HG02678 (cell line): ENCODE data around the gene PSTPIP1.

ENCODE experiments used
- ATAC-seq: cut with Tn5 transposase; IDR thresholded peaks from one replicate; pipeline ENCODE4 v1.9.1; 2021; ENCODE audit warnings: mild to moderate bottlenecking, moderate library complexity; ENCODE audit not compliant: unreplicated experiment

Gene PSTPIP1

DNA sequence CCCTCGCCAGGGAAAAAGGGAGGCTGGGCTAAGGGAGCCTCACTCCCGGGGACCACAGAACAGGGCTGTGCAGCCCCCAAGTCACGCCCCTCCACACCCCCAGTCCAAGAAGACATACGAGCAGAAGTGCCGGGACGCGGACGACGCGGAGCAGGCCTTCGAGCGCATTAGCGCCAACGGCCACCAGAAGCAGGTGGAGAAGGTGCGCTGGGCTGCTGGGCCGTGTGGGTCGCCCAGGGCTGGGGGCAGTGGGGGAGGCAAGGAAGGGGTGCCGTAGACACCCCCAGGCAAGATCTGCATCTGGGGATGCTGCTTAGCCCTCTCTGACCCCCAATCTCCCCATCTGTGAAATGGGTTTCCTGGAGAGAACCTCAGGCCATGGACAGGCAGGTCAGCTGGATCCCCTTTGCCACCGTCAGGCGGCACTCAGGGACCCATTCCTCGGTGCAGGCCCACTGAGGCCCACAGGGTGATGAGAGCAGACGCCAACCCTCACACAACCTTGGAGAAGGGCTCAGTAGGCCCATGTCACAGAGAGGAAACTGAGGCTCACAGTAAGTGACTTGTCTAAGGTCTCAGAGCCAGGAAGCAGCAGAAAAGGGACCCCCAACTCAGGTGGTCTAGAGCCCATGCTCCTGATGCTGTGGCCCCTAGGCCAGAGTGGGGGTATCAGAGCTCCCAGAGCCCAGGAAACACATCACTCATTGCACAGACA lies 33.7 kb downstream of the PSTPIP1 start:
- ATAC-seq, result no peak

DNA sequence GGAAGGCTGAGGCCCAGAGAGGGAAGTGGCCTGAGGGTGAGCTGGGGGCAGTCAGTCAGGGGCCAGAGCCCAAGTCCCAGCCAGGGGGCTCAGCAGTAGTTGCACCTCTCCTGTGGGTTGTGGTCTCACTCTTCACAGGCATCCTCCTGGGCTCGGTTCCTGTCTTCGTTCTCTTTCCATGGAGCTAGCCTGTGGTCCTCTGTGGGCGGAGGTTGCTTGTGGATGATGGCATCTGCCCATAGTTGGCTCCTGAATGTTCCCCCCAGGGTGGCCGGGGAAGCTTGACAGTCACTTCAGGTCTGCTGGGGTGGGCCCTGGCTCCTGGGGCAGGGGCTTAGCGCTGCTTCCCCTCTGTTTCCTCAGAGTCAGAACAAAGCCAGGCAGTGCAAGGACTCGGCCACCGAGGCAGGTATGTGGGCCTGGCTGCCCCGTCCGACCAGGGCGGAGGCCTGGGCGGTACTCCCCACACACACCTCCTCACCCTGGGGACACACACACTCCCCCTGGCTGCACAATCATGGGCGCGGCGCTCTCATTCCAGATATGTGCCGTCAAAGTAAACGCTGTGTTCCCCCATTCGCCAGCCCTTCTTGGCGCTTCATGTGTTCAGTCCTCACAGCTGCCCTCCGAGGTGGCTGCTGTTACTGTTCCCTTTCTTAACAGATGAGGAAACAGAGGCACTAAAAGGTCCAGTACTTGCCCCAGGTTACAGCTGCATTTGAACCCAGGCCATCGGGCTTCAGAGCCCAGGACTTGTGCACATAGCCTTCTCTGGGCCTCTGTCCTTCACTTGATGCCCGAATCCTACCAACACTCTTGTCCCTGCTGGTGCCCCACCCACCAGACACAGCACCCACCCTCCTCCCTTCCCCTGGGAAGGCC lies 34.5 kb downstream of the PSTPIP1 start:
- no peak for ATAC-seq

DNA sequence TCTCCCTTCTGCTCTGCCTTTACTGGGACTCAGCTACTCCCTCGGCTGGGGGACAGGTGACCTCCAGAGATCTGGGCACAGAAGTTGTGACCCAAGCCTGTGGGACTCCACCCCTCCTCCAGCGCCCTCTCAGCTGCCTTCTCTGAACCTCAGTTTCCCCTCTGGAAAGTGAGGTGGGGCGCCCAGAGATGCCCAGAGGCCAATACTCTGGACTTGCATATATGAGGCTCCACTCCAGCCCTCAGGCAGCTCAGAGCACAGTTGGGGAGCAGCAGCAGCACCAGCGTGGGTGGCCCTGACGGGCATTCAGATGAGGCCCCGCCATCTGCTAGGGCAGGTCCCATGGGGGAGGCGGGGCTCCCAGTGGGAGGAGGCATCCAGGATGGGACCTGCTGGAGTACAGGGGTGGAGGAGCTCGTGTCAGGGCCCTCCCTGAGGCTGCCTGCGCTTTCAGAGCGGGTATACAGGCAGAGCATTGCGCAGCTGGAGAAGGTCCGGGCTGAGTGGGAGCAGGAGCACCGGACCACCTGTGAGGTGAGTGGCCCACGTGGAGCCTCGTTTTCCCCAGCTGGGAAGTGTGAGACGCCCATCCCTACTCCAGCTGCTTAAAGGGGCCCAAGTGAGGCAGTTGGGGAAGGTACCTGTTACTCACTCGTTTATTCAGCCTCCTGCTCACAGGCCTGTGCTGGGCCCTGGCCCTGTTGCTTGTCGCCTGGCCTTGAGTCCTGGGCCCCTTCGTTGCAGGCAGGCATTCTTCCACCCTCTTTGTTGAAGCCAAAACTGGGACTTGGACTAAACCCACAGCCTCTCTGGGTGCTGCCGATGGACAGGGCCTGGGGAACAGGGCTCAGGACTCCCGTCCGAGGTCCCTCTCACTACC lies 35.4 kb downstream of the PSTPIP1 start:
- no peak for ATAC-seq

DNA sequence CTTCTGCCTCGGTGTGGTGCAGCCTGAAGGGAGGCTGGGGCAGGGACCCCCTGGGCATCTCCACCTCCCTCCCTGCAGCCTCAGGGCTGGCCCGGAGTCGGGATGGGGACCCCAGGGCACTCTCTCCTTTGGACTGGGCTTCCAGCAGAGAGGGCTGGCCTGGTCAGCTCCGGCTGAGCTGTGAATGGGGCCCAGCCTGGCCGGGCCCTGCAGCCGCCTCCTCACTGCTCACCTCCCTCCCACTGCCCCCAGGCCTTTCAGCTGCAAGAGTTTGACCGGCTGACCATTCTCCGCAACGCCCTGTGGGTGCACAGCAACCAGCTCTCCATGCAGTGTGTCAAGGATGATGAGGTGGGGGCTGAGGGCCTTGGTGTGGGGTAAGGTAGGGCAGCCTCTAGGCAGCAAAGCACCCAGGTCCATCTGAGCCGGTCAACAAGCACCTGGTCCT lies 36.0 kb downstream of the PSTPIP1 start:
- ATAC-seq, result no peak

DNA sequence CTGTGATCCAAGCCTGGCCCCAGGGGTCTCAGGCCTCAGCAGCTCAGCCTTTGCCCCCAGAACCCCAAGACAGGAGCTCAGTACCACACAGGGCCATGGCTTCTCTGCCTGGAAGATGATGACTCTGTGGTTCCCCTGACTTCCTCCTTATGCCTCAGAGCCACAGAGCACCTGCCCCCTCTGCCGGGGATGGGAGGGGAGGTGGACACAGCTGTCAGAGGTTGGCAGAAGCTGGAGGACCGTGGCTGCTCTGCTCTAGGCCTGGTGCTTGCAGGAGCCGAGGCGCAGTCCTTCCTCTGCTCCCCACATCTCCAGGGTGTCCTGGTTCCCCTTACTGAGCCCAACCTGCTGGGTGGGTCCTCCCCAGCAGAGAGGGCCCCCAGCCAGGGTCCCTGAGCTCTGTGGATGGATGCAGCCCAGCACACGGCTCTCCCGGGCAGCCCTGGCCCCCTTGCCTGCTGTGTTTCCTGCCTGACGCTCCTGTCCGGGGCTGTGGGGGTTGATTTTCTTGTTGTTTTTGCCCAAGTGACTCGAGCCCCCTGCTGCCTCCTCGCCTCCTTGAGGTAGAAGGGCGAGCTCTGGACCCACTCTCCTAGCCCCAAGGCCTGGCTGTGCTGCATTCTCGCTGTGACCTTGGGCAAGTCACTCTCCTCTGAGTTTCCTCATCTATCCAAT lies 36.6 kb downstream of the PSTPIP1 start:
- peak; percentile 63 for ATAC-seq

DNA sequence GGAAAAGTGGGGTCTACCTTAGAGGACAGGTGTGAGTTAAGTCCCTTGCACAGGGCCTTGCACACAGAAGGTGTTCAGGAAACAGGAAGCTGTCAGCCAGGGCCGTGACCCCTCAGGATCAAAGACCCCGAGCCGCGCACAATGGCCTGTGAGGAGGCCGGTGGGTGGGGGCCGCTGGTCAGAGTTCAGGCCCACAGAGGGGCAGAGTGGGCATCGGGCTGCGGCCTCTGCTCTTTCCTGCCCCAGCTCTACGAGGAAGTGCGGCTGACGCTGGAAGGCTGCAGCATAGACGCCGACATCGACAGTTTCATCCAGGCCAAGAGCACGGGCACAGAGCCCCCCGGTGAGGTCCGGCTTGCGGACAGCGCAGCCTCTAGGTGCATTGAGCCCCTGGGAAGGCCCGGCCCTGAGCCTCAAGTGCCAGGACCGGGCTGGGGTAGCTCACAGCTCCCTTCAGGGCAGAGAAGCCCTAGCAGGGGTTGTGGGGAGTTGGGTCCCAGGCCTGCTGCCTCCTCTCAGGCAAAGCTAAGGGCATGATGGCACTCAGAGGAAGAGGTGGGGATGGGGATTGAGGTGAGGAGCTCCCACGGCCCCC lies 37.2 kb downstream of the PSTPIP1 start:
- ATAC-seq, result no peak

DNA sequence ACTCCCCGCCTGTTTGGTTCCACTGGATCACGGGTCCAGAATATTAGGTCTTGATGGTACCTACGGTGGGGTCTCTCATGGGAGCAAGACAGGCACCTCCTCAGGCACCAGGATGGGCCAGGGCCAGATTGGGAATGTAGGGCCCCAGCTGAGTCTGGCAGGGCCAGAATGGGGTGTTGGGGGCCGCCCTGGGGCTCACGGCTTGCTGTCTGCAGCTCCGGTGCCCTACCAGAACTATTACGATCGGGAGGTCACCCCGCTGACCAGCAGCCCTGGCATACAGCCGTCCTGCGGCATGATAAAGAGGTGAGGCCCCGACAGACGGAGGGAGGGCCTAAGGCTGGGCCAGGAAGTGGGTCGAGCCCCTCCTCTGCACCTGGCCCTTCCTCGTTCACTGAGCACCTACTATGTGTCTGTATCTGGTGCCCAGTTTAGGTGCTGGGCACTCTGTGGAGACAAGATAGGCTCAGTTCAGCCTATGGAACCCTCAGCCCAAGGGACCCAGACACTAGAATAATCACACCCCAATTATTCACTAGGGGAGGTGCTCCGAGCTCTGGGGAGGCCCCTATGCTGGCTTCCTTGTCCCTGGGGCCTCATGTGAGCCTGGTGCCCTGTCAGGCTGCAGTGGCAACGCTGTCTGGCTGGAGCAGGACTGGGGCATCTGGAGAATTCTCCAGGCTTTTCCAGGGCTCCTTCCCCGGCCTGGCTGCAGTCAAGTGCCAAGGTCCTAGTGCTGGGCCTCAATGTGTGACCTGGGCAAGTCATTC lies 37.9 kb downstream of the PSTPIP1 start:
- no peak for ATAC-seq

DNA sequence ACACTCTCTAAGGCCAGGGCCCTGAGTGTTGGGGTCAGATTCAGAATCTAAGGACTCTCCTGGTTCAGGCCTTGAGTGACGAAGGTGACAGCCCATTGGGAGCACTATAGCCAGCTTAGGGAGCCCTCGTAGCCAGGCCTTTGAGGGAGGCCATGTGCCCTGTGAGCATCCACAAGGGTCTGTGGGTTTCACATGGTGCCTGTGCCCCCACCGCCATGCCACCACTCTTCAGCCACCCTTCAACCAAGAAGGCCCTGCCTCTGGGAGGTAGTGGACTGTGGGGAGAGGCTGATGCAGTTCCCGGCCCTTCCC lies 38.4 kb downstream of the PSTPIP1 start:
- ATAC-seq, result no peak

DNA sequence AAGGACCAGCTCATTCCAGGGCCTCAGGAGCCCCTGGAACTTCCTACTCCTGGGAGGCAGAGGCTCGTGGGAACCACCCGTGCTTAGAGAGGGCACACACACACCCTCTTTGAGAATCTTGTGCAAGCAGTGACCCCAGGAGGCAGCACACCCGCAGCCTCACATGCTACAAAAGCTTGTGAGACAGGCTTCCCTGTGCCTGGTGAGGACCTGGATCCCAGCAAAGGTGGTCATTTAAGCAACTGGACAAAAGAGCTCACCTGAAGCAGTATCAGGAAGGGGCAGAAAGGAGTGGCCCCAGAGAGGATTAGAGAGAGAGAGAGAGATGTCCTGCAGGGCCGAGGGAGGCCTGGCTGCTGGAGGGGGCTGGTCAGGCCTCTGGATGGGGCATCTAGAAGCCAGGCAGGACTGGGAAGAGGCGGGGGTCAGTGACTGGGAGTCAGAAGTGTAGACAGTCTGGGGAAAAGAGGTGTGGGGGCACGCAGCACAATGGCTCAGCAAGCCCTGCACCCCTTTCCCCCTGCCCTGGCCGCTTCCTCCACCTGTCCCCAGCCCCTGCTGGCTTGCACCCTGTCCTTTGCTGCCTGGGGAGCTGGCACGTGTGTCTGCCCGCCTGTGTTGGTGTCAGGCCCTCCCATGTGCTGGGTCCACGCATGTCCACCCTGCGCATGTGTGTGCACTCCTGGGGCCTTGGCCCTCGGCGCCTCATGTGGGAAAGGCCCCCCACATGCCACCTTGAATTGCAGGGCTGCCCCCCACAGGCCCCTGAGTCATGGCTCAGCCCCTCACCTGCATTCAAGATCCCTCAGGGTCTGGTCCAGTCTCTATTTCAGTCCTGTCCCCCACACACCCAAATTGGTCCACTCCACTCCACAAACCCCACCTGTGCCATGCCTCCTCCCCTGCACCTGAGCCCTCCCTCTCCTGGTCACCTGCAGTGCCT lies 39.1 kb downstream of the PSTPIP1 start:
- ATAC-seq, result no peak

DNA sequence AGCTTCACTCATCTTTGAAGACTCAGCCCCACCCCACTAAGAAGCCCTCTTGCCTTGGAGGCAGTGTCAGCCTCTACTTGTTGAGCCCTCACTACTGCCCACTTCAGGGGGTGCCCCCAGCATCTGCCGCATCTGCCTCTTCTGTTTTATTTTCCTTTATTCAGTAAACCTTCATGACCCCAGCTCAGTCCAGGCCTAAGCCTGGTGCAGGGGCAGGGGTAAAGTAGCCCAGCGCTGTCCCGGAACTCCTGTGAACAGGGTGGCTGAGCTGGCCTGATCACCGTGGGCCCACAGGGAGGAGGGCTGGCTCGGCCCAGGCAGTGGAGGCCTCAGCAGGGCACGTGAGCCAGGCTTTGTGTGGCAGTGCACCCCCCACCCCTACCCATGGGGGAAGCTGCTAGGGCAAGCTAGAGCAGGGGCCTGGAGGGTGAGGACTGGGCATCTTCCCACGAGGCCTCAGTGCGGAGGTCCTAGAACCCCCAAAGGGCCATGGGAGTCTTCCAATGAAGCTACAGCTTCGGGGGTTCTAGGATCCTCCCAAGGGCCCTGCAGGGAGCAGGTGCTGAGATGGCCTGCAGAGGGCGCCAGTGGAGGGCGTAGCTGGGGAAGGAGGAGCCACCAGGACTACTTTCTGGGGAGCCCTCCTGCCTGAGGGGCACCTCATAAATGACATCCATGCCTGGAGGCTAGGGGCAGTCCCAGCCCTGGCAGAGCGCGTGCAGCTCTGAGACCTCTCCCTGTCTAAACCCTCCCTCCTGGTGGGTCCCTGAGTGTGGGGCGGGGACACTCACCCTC lies 40.0 kb downstream of the PSTPIP1 start:
- no peak for ATAC-seq

DNA sequence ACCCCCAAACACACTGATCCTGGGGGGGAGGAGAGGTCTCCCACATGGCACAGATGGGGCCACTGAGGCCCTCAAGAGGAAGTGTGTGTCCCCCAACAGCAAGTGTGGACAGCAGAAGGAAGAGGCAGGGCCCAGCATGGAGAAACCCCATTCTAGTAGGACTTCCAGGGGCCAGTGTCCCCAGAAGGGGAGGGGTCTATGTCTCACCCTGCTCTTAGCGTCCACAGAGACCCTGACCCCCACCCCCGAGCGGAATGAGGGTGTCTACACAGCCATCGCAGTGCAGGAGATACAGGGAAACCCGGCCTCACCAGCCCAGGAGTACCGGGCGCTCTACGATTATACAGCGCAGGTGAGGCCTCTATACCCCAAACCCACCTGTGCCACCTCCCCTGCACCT lies 40.7 kb downstream of the PSTPIP1 start:
- ATAC-seq, result no peak

DNA sequence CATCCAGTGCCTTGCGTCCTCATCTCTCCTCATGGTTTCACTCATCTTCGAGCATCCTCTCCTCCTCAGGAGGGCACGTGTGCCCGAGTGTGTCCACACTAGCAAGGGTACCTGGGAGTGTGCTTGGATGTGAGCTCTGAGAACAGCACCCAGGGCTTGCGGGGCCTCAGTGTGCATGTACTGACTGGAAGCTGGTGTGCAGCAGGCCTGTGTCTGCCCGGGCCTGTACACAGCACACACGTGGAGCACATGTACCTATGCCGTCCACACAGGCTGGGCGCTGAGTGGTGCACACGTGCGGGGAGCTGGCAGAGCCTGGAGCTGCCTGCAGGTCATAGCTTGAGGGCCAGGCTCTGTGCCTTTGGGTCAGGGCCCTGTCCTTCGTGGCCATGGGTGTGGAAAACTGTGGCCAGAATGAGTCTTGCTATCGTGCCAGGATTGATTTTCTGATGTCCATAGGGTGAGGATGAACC lies 41.1 kb downstream of the PSTPIP1 start:
- ATAC-seq, result no peak

DNA sequence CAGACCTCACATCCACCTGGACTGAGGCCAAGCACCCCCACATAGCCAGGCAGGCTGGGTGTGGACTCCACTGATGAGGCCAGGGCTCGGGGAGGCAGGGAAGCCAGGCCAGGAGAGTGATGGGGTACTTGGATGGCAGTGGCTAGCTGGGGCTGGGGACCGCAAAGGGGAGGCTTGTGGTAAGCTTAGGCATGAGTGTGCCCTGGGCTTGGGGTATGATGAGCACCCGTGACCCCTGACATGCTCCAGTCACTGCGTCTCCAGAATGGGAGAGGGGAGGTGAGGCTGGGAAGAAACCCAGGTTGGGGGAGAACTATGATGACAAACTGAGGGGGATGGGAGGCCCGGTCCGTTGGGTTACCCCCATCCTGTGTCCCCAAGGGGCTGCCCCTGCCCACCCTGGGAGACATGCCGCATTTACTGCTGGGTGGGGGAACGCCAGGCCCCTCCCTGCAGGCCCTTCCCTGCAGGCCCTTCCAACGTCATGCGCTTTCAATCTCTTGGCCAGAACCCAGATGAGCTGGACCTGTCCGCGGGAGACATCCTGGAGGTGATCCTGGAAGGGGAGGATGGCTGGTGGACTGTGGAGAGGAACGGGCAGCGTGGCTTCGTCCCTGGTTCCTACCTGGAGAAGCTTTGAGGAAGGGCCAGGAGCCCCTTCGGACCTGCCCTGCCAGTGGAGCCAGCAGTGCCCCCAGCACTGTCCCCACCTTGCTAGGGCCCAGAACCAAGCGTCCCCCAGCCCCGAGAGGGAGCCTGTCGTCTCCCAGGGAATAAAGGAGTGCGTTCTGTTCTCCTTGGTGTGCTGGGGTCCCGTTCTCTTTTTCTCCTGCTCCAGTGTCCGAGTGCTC lies 41.8 kb downstream of the PSTPIP1 start:
- ATAC-seq, result no peak

DNA sequence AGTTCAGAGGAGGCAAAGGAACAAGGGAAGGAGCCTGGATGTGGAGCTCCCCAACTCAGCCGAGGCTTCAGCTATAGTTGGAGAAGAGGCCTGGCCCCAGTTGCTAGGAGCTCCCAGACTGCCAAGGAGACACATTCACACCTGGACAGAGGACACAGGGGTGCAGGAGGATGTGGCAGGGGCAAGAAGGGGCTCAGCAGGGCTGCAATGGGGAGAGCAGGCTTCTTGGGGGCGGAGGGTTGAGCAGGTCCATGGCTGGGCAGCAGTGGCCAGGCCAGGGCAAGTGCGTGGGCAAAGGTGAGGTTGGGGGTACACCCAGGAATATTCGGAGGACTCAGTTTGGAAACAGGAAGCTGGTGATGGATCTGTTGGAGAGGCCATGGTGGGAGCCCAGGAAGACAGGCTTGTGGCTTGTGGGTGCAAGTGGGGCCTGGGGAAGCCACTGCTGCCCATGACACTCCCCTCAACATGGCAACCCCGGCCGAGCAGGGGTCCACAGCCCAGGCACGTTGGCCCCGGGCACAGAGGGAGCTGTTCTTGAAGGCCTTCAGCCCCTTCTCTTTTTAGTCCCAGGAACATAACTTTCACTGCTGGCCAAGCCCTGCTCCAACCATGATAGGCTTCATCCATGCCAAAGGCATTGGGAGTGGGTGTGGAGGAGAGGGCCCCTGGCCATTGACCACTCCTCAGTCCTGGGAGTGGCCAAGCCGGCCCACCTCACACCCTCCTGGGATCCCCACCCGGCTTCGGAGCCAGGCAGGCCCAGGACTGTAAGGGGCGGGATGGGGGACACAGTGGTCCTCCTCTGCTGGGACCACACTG lies 42.7 kb downstream of the PSTPIP1 start:
- ATAC-seq, result no peak

DNA sequence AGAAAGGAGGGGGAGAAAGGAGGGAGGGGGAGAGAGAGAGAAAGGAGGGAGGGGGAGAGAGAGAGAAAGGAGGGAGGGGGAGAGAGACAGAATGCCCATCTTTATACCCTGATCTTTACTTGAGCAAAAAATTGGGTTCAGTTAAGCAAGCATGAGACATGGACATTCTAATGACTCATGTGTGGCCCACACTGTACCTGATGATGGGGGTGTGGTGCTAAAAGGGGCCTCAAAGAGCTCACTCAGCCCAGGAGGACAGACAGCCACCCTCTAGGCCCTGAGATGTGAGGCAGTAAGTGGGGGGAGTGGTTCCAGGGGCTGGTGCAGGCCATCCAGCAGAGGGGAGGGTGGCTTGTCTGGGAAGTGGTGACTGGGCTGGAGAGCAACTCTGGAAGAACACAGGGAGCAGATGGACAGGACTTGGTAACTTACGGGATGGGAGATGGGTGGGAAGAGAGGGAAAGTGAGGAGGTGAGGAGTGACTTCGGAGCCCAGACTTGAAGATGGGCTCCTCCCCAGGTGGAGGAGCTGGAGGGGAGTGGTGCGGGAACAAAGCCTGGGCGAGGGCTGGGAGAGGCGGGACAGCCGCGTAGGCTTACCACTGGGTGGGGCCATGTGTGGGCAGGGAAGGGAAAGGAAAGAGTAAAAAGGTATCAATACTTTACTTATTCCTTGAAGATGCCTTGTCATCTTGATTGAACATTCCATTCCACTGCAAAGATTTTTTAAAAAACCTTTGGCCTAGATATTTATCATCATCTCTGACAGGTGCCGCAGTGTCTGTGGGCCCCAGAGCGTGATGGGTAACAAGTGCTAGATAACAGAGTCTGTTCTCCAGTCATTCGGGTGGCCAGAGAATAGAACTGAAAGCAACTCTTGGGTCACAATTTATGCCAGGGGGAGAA lies 43.6 kb downstream of the PSTPIP1 start:
- ATAC-seq, result no peak
